MV-4-11 (cell line): ENCODE results near the gene CNOT3.
A peak's percentile ranks its signal among the peaks of the same experiment; 100 is the strongest.

Experiments used
- DNase-seq: peaks from one replicate; lab custom pipeline; 2025; lab: John Stamatoyannopoulos, UW

CNOT3 gene

DNA sequence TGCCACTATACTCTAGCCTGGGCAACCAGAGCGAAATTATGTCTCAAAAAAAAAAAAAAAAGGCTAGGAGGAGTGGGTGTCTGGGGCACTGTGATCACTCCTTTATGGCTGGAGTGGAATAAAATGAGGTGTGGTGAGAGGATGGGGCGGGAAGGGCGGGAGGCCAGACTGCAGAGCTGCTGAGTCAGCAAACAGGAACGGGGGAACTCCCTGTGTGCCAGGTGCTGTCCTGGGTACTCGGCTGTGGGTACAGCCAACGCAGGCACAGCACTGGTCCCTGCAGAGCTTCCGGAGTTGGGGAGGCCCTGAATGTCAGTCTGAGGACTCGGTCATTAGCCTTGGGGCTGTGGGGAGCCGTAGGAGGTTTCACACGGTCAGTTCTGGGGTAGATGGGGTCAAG is 16.3 kb upstream of the CNOT3 start:
- no peak for DNase-seq

DNA sequence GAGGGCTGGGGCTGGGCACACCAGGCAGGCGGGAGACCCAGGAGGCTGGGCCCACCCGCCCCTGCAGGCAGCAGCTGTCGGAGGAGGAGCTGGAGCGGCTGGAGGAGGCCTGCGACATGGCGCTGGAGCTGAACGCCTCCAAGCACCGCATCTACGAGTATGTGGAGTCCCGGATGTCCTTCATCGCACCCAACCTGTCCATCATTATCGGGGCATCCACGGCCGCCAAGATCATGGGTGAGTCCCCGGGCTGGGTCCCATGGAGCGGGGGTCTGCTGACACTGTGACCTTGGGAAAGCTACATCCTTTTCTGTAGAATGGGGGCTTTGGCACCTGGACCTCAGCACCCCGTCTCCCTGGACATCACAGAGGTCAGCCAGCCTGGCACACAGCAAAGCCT is 13.9 kb upstream of the CNOT3 start:
- no peak for DNase-seq

DNA sequence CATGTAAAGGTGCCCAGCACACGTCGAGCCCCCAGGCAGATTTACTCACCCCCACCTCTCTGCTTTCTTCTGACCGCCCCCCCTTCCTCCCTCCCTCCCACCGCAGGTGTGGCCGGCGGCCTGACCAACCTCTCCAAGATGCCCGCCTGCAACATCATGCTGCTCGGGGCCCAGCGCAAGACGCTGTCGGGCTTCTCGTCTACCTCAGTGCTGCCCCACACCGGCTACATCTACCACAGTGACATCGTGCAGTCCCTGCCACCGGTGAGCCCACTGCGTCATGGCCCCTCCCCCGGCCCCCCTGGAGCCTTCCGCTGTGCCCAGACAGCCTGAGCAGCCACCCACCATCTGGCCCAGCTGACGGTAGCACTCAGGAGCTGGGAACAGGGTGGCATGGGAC is 13.2 kb upstream of the CNOT3 start:
- no peak for DNase-seq

DNA sequence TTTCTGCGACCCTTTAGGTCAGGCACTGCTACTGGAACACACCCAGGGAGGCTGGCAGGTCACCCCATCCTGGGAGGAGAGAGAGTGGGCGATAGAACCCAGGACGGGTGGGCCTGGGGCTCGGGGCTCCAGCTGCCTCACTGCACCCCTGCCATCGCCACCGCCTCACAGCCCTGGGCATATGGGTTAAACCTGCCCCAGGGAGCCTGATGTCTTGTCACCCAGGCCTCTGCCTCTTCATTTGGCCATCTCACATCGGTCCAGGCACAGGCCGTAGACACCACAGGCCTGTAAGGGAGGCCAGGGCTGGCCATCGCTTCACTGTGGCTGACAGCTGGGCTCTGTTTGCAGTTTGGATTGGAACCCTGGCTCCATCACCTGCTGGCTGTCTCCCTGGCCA is 11.8 kb upstream of the CNOT3 start:
- DNase-seq = no peak

DNA sequence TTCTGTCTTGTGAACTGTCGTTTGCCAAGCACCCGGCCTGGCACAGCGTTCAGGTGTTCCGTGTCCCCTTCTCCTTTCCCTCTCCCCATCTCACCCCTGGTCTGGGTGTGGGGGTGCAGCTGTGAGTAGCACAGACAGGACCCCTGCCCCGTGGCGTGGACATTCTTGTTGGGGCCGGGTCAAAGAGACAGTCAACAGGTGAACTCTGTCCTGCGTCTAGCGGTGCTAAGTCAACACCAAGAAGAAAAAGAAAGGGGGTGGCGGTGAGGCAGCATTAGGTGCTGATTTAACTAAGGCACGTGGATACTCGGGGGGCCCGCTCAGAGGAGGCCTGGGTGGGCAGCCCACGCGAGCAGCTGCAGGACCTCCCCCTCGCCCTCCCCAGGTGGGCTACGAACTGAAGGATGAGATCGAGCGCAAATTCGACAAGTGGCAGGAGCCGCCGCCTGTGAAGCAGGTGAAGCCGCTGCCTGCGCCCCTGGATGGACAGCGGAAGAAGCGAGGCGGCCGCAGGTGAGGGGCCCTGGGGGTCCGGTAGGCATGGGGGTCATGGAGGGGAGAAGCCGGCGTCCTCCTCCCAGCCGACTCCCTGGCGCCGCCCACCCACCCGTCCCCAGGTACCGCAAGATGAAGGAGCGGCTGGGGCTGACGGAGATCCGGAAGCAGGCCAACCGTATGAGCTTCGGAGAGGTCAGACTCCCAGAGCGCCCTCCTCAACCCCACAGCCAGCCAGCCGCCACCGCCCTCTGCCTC is 9.7 kb upstream of the CNOT3 start:
- no peak for DNase-seq

DNA sequence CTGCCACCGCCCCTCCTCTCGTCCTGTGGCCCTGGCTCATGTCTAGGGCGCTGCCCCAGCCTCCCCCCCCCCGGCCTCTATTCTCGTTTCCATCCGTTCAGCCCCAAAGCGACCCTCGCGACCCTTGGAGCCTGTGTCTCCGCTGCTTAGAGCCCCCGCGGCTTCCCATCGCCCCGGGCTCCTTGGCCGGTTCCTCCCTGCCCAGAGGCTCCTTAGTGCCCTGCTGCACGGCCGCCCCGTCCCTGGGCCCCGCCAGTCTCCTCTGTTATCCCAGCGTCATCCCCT is 9.2 kb upstream of the CNOT3 start:
- DNase-seq = no peak

DNA sequence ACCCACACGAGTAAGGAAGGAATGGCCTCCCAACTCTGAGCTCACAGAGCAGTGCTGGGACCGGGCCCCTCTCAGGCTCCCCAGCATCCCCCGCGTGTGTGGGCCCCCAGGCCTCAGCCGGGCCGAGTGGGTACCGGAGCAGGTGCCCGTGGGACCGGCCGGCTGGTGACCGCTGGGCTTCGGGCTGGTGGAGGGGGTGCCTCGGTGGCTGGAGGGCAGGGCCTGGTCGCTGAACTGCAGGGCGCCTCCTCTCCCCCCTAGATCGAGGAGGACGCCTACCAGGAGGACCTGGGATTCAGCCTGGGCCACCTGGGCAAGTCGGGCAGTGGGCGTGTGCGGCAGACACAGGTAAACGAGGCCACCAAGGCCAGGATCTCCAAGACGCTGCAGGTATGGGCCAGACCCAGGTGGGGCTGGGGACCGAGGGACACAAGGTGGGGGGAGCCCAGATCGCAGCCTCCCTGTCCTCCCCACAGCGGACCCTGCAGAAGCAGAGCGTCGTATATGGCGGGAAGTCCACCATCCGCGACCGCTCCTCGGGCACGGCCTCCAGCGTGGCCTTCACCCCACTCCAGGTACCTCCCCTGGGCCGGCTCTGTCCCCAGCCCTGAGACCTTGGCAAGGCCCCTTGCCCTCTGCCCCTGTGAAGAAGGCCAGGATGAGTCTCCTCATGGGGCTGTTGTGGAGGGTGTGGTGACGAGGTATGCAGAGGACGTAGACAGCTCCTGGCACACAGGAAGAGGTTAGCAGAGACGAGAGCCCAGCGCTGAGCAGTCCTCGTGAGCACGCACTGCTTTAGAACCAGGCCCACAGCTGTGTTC is 8.6 kb upstream of the CNOT3 start:
- no peak for DNase-seq

DNA sequence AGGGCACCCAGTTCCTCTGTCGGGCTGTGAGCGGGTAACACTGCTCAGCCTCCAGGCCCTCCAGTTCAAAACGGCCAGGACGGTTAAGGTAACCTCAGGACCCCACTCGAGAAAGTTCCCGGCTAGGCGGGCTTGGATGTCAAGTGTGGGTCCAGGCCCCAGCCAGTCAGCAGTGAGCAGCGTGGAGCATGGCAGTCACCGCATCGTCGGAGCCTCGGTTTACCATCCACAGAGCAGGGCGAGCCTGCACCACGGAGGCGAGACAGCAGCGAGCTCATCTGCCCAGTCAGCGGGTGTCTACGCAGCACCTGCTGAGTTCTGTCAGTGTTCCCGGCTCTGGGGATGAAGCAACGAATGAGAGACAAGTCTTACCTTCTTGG is 8.0 kb upstream of the CNOT3 start:
- no peak for DNase-seq

DNA sequence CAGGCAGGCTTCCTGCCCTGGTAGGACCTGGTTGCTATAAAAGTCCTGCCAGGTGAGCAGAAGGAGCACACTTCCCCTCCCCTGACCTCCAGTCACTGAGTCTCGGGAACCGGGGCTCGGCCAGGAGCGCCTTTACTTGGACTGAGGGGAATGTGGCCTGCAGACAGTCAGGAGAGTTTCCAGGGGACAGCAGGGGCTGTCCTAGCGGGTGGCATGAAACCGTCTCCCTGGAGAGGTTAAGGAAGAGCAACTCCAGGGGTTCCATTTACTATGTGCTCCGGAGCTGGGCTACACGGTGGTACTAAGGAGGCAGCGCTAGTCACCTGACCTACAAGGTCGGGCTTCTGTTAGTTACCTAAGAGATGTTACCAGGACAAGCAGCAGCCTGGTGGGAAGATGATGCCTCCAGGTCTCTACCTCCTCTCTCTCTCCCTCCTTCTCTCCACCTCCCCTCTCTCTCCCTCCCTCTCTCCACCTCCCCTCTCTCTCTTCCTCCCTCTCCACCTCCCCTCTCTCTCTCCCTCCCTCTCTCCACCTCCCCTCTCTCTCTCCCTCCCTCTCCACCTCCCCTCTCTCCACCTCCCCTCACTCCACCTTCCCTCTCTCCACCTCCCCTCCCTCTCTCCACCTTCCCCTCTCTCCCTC is 4.1 kb upstream of the CNOT3 start:
- peak; percentile 49 for DNase-seq

DNA sequence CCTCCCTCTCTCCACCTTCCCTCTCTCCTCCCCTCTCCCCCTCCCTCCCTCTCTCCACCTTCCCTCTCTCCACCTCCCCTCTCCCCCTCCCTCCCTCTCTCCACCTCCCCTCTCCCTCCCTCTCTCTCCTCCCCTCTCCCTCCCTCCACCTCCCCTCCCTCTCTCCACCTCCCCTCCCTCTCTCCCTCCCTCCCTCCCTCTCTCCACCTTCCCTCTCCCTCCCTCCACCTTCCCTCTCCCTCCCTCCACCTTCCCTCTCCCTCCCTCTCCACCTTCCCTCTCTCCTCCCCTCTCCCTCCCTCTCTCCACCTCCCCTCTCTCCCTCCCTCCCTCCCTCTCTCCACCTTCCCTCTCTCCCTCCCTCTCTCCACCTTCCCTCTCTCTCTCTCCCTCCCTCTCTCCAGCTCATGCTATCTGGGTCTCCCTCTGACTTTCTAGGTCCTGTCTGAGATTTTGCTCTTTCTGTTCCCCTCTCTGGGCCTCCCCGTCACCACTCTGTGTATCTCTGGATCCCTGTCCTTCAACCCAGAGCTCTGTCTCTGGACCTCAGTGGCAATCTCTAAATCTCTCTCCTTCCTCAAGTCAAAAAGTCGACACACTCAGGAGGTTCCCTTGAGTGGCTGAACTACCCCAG is 3.5 kb upstream of the CNOT3 start:
- no peak for DNase-seq

DNA sequence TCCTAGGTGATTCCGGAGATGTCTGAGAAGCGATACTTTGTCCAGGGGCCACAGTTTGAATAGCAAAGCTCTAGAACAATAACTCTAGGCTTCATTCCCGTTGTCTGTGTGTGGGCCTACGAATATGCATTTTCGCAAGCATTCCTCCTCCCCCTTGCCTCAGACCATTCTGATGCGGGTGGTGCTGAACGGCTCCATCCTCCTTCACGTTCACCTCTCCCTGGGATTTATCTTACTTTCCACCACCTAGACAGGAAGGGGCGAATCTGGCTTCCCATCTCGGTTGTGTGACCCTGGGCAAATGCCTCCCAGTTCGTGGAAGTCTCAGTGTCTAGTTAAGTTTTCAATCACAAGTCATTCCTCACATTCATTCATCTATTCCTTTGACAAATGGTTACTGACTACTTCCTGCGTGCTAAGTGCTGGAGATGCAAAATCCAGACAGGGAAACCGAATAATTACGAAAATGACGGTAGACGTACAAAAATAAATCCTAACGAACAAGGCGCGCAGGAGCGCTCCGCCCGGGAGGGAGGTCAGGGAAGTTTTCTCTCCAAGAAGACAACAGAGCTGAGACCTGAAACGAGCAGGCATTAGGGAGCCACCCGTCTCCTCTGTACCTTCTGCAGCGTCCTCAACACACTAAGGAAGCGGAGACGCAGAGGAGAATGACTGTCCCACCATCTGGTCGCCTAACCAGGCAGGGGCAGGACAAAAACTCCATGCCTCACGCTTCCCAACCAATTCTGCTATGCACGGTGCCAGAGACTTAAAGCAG is 1.3 kb upstream of the CNOT3 start:
- DNase-seq = no peak

DNA sequence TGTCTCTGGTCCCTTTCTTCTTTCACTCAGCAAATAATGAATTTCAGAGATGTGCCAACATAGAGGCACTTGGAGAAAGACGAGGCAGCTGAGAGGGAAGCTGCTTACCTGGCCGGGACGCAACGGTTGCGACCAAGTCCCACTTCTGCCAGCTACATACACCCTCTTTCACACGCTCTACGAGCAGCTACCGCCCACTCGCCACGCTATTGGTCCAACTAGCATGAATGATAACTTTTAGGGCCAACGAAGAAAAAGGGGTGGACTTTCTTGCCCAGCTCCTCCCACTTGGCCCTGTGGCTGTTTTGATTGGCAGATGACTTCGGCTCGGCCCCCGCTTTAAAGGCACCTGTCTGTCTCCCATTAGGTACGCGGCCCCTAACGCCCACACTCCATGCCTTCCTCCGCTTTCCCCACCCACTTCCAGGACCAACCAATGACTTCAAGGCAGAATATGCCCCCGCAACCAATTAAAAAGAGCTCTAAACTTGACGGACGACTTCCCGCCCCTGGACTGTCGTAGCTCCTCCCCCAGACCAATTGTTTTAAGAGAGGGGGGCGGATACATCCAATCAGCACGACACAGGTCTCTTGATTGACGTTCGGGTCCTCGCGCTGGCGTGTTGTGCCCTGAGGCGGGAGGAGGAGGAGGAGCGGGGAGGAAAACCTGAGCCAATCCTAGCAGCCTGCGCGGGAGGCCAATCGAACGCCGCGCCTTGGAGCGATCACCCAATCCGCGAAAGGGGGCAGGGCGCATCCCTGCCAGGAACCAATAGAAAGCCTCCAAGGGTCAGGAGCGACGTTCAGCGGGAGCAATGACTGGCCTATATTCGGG is 481 bp upstream of the CNOT3 start:
- DNase-seq = peak; percentile 100

DNA sequence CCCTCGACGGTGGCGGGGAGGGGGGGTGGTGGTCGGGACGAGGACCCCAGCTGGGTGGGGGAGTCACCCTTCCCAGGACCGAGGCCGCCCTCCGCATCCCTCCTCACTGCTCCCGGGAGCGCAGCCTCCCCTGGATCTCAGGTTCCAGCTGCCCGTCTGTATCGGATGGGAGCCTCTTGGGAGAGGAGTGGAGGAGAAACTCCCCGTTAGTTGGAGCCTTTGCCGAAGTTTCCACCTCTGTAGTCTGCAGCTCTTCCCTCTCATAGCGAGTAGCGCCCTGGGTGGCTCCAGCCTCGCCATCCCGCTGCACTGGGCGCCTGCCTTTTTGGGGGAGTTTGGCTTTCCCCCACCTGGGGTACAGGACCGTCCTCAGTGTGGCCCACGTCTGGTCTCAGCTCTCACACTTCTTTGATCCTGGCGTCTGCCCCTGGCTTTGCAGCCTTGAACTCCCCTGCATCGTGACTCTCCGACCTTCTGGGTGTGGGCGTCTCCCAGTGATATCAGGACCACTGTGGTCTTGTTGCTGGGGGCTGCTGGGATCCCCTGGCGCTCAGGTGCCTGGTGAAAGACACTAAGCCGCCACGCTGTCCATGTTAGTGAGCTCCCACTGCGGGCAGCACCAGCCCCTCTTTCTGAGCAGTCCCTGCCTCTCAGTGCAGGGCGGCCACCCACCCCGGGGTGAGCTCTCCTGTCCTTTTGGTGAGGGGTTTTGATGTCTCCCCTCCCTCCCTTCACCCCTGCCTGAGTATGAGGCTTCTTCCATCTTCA is 1.1 kb downstream of the CNOT3 start:
- DNase-seq = no peak

DNA sequence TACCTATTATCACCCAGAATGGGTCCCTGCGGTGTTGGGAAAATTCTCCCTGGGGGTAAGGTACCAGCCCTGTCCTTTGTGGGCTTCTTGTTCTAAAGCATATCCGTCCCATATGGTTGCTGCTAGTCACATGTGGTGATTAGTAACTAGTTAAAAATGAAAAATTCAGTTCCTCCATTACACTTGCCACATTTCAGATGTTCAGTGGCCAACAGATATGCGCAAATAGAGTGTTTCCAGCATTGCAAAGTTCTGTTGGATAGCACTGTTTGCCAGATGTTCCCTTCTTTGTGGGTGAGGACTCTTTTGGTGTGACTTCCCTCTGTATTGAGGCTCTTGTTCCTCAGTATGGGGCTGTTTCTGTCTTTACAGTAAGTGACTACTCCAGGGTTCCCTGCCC is 3.8 kb downstream of the CNOT3 start:
- peak; percentile 38 for DNase-seq

DNA sequence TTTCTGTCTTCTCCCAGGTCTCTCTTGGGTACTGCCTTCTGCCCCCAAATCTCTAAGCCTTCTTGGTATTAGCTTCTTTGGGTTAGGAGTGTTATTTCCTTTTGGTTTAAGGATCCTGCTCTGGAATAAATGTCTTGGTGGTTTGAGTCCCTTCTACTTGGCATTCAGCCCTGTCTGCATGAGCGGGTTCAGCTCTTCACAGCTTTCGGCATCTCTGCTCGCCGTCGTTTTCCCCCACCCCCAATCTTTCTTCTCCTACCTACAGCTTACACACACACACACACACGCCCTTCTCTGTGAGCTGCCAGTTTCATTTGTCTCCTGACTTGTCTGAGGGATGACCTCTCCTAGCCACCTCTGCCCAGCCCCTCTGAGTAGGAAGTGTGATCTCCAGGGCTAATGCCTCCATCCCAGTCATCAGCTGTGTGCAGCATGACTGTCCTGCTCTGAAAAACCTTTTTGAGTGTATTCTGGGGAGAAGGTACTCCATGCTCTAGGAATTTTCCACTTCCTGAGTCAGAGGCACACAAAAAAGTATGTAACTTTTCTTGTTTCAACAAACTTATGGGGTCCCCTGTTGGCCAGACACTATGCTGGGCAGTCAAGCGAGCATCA is 4.7 kb downstream of the CNOT3 start:
- no peak for DNase-seq

DNA sequence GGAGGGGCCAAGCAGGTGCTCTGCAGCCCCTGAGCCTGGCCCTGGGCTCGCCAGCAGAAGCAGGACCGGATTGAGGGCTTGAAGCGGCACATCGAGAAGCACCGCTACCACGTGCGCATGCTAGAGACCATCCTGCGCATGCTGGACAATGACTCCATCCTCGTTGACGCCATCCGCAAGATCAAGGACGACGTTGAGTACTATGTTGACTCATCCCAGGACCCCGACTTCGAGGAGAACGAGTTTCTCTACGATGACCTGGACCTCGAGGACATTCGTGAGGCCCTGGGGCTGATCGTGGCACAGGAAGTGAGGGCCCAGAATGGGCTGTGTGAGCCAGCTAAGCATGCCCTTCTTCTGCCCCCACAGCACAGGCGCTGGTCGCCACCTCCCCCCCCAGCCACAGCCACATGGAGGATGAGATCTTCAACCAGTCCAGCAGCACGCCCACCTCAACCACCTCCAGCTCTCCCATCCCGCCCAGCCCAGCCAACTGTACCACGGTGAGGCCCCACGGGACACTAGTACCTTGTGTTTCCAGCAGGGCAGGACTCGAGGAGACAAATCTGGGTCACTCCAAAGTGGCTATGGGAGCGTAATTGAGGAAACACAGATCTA is 8.1 kb downstream of the CNOT3 start:
- DNase-seq = no peak

DNA sequence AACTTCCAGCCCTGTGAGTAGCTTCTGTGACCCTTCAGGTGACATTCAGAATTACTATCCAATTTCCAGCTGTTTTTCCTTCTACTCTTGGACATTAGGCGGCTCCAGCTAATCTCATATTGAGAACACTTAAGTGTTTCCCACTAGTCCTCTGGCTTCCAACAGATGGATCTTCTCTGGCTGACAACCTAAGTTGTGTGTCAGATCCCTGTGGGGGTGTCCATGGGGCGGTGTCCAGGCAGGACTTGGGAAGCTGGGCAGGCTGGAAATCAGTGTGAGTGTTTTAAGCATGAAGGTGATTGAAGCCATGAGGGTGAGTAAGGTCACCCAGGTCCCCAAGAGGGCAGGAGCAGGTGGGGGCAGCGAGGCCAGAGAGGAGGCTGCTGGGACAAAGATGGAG is 10.1 kb downstream of the CNOT3 start:
- no peak for DNase-seq

DNA sequence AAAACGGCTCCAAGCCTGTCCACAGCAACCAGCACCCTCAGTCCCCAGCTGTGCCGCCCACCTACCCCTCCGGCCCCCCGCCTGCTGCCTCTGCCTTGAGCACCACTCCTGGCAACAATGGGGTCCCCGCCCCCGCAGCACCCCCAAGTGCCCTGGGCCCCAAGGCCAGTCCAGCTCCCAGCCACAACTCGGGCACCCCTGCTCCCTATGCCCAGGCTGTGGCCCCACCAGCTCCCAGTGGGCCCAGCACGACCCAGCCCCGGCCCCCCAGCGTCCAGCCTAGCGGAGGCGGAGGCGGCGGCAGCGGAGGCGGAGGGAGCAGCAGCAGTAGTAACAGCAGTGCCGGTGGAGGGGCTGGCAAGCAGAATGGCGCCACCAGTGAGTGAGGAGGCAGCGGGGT is 10.6 kb downstream of the CNOT3 start:
- DNase-seq = no peak

DNA sequence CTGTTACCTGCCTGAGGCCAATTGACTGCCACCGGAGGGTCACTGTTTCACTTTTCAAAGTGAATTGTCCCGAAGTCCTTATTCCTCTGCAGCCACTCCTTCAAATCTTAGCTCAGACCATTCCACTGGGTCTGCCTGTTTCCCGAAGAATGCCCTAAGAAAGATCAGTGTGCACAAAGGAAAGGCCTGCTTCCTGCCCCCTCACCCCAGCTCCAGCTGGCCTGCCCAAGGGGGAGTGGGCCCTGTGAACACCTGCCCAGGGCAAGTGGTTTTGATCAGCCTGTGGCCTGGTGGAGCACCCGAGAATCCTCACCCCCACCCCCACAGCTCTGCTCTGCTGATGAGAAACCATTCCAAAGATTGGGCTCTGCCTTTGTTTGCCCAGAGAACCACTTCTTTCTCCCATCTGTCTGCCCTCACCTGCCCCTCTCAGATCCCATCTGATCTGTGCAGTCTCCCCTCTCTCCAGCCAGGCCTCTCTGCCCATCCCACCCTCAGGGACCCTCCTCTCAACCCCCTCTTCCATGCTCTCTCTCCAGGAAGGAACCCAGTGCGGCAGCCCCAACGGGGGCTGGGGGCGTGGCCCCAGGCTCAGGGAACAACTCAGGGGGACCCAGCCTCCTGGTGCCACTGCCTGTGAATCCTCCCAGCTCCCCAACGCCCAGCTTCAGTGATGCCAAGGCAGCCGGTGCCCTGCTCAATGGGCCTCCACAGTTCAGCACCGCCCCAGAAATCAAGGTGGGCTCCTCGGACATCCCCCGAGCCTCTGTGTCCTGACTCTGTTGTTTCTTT is 11.7 kb downstream of the CNOT3 start:
- DNase-seq = no peak
